T-helper 9 cell (primary cell): ENCODE data around the gene TXNRD2.
"Not testable (repeated sequence)": the region's sequence is repeated elsewhere in the genome, so short reads cannot be mapped to it uniquely, and the experiment has no call there.

Experiments
- DNase-seq: peaks from one replicate; pipeline ENCODE4 v3.0.0-alpha.2; 2020

Gene TXNRD2

DNA sequence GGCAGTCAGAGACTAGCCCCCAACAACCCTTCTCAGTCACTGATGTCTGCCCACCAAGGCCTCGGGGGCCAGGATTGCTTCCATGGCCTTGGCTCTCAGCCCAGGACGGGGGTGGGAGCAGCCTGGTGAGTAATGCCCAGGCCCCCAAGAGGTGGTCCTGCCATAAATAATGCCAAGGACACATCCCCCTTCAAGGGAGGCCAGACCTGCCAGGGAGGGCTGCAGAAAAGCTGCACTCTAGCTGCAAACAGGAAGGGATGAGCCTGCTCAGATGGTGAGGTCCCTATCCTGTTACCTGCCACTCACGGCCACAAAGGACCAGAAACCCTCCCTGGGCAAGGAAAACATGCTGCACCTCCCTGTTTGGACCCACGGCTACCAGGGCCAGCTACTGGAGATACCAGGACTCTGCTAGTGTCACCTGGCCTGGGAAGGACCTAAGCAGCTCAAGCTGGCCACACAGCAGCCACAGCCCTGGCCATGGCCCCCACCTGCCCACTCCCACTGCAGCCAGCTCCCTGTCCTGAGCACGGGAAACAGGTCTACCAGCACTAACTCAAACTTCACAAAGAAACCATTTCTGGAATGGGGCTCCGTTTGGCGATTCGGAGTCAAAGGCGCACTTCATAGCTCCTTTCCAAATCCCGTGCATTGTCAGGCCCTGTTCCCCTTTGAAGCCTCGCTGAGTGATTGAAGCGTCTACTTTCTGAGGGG lies 99.1 kb downstream of the TXNRD2 start:
- DNase-seq = no peak

DNA sequence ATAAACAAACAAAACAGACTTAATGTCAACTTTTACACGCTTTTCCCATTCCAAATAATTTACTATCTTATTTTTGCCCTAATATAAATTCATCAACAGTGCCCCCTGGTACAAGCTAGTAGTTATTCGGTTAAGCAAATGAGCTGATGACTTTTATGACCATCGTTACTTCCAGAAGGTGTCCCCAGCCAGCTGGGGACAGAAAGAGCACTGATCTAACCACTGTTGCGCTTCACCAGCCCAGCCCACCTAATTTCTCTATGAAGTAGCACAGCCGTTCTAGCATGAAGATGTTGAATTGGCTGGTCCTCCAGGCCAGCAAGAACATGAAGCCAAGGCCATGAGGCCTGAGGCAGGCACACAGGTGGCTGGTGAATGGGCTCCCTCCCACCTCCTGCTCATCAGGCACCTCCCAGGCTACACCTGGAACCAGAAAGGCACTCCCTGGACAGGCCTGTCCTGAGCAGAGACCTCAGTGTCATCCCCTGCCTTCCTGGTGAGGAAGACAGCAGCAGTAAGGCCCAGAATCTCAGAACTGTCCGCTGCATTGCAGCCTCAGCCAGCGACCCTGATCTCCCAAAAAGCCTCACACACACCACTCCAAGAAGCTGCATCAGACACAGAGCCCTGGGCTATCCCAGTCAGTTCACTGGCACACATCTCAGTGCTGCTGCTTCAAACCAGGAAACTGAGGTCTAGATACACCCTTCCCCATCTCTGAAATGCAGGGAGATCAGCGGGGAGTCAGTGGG lies 99.8 kb downstream of the TXNRD2 start:
- DNase-seq = no peak

DNA sequence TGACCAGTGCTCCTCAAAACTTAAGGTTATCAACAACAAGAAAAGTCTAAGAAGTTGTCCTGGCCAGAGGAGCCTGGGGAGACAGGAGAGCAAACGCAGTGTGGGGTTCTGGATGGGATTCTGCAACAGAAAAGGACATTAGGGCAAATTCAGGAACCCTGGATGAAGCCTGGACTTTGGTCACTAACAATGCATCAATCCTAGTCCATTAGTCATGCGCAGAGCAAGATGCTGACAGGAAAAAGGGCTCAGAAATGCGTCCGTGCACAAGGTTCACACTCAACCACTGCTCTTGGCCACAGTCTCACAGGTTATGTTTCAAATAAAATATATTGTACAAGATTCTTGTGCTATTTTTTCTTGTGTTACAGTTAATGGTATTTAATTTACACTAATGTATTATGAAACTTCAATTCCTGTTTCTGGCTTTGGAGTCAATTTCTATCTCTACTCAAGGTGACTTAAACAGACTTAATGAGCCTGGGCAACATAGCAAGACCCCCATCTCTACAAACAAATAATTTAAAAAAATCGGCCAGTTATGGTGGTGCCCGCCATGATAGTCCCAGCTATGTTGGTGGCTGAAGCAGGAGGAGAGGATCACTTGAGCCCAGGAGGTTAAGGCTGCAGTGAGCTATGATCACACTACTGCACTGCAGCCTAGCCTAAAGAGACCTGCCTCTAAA lies 100.5 kb downstream of the TXNRD2 start:
- no peak for DNase-seq

DNA sequence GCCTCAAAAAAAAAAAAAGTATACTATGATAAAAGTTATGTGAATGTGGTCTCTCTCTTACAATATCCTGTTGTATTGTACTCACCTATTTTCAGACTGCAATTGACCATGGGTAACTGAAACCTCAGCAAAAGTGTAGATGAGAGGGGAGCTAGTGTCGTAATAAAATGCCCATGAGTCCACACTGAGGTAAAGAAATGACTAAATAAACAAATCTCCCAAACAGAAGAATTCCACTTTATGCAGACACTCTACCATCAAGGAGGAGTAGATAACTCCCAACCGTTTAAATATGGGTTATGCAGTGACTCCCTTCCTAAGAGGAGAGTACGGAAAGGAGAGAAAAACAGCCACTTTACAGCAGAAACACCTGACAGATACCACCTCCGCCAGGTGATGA lies 101.6 kb downstream of the TXNRD2 start:
- DNase-seq = no peak

DNA sequence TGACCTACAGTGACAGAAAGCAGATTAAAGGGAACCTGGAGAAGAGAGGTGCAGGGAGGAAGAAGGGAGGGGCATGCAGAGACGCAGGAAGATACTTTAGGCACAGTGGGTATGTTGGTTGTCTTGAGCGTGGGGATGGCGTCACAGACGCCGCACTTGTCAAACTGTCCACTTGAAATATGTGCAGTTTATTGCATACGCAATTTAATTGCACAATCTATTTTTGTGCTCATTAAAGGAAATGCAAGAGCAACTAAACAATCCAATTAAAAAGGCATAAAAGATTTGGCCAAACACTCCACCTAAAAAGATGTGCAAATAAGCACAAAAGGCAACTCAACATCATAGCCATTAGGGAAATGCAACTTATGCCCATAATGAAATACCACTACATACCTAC lies 103.7 kb downstream of the TXNRD2 start:
- DNase-seq = no peak

DNA sequence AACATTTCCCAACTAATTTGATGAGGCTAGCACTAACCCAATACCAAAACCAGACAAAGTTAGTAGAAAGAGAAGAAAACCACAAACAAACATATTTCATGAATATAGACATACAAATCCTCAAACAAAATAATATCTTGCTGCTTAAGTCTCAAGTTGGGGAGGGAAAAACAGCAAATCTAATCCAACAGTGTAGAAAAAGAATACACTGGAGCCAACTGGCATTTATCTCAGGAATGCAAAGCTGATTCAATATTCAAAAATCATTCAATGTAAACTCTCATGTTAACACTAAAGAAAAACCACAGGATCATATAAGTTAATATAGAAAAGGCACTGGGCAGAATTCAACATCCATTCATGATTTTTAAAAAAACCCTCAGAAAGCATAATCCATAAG lies 105.1 kb downstream of the TXNRD2 start:
- DNase-seq = no peak

DNA sequence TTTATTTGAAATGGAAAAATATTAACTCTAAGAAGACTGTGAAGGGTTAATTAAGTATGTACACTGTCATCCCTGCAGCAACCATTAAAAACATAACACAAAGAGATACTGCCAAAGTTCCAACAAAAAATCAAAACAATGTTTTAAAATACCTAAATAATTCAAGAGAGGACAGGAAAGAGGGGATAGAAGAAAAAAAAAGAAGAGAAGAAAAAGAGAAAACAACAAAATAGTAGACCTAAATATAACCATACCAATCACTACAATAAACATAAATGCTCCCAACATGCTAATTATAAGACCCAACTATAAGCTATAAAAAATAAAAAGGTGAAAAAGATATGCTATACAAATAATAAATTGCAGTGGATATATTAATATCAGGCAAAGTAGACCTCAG lies 107.0 kb downstream of the TXNRD2 start:
- DNase-seq = no peak

DNA sequence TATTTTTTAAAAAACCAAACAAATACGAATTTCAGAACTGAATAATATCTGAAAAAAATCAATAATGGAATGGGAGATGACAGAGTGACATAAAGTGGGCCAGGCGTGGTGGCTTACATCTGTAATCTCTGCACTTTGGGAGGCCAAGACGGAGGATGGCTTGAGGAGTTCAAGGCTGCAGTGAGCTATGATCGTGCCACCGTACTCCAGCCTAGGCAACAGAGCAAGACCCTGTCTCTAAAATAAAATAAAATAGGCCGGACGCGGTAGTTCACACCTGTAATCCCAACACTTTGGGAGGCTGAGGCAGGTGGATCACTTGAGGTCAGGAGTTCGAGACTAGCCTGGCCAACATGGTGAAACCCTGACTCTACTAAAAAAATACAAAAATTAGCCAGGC lies 108.3 kb downstream of the TXNRD2 start:
- DNase-seq = not testable (repeated sequence)

DNA sequence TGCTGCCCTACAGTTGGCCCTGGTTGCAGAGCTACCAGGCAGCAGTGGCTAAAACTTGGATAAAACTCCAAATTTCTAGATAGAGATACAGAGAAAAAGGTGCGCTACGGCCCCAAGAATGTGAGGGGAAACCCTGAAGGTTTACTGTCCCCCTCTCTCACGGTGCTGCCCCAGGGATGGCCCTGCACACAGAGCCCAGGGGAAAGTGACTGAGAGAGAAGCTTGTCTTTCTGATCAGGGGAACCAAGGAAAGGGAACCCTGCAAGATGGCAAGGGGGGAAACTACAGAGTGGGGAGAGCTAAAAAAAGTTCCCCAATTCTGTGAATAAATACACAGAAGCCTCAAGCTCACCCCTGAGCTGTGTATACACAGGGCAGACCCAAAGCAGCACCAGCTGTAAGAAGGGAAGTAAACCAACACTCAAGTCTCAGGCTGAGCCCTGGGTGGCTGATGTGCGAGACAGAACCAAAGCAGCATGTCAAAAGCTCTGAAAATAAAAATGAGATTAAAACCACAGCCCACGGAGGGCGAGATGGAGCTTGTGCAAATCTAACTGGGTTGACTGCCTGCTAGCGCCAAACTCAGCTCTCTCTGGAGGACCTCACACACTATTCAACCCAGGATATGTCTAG lies 109.0 kb downstream of the TXNRD2 start:
- DNase-seq = no peak

DNA sequence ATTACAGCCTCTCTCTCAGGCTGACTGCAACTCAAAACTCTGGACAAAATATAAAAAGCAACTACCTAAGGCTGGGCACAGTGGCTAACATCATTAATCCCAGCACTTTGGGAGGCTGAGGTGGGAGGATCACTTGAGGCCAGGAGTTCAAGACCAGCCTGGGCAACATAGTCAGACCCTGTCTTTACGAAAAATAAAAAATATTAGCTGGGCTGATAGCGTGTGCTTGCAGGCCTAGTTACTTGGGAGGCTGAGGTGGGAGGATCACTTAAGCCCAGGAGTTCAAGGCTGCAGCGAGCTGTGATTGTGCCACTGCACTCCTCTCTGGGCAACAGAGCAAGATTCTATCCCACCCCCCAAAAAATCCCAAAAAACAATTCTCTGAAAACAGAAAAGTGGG lies 109.6 kb downstream of the TXNRD2 start:
- DNase-seq = not testable (repeated sequence)

DNA sequence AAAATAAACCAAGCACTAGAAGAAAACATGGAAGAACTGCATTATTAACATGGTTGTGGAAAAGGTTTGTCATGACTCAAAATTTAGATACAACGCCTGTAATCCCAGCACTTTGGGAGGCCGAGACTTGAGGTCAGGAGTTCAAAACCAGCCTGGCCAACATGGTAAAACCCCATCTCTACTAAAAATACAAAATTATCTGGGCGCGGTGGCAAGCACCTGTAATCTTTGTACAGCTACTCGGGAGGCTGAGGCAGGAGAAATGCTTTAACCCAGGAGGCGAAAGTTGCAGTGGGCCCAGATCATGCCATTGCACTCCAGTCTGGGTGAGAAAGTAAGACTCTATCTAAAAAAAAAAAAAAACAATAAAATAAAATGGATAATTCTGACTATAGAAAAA lies 110.6 kb downstream of the TXNRD2 start:
- DNase-seq = no peak

DNA sequence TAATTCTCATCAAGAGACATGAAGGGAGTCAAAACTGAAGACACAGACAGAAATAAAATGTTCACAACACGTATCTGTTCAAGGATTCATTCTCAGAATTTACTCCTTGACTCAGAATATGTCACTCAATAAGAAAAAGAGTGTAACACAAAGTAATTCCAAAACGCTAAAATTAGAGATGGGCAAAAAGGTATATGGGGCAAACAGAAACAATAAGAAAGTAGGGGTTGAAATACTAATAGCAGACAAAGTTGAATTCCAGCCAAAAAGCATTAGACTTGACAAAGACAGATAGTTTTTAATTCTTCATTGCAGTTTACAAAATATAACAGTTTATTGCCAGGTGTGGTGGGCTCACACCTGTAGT lies 113.6 kb downstream of the TXNRD2 start:
- no peak for DNase-seq

DNA sequence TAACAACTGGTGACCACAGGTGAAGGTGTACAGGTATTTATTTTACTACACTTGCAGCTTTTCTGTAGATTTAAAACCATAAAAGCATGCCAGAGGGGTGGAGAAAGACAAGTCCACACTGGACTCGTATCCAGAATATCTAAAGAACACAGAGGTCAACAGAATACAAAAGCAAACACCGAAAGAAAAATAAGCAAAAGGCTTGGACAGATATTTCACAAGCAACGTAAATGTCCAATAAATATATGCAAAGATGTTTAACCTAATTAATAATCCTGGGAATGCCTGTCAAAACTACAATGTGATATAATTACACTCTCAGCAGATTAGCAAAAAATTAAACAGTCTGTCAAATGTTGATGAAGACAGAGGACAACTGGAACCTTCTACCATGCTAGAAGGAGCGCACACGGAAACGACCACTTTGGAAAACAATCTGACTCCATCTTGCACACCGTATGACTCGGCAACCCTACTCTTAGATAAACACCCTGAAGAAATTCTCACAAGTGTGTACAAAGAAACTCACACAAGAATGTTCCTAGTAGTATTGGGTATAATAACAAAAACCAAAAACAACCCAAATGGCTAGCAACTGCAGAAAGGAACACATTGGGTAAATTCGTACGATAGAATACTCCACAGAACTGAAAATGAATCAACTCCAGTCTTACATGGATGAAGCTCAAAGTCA lies 114.1 kb downstream of the TXNRD2 start:
- DNase-seq = no peak

DNA sequence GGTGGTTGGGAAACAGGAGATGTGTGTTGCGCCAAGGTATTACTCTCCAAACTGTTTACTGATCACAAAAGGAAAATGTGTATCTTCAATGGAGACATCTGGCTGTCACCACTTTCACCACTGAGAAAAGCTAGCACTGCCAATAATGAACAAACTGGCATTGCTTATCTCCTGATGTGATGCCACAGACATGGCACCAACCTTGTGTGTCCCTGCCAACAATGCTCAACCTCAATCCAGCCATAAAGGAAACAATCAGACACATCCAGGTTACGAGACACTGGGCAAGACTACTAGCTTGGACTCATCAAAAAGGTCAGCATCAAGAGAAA lies 115.0 kb downstream of the TXNRD2 start:
- DNase-seq = no peak

DNA sequence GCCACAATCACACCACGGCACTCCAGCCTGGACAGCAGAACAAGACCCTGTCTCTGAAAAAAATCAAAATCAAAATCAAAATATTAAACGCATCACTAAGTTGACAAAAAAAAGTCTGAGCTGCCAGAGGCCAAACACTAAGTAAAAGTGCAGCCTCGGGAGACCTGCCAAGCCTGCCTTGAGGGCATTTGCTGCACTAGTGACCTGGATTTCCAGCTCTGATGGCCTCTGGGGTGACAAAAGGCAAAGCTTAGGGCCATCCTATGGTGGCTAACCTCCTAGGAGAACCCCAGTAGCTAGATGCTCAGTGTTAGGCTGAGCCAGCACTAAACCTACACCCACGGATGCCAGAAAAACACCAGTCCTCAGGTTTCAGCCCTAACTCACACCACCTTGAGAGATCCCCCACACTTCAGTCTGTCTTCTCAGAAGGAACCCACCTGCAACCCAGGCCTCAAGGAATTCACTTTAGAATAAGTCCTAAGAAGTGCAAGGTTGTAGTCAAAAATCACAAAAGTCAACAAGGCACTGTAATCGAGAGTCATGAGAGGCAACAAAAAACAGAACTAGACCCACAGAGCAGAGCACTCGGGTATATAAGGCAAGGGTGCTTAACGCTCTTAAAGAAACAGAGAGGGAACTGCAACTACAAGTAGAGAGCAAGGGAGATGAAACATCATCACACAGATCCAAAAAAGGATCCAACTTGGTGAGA lies 115.6 kb downstream of the TXNRD2 start:
- no peak for DNase-seq
